B cell (primary cell): ENCODE data around the gene HOXA2. TPM values are rescaled to one million over a fixed set of nuclear protein-coding genes. Genes with fewer than 3 reads are reported as not detected.

Experiments
- ATAC-seq: fragments of 200-7000 bp; cut with Tn5 transposase; one replicate; pipeline ENCODE4 v1.10.0; 2021; ENCODE audit warnings: low read depth, mild to moderate bottlenecking, moderate number of reproducible peaks, moderate library complexity
- CTCF ChIA-PET: fragments of 350-600 bp; sonication (Branson Sonifier 250); formaldehyde crosslinking; loops from one replicate; lab custom pipeline; 2021; ENCODE audit warnings: antibody characterized with exemption, inconsistent platforms; lab: Charles Lee
- POLR2A ChIA-PET: fragments of 350-600 bp; sonication (Branson Sonifier 250); formaldehyde crosslinking; loops from one replicate; lab custom pipeline; 2021; ENCODE audit warnings: antibody characterized with exemption; lab: Charles Lee
- DNase-seq: peaks from one replicate; pipeline ENCODE4 v3.0.0; 2013
- H2AFZ ChIP-seq: 2 replicates; pipeline ENCODE4 v1.6.1; 2012; ENCODE audit warnings: mild to moderate bottlenecking, low read depth, low read length; ENCODE audit not compliant: insufficient read depth, poor library complexity, severe bottlenecking
- H3K27ac ChIP-seq, 2 donors: 1 replicate in 1 of 2; 2 replicates in 1 of 2; pipeline ENCODE4 v1.5.1; 2012 to 2013; ENCODE audit warnings: low read length in 2 of 2, mild to moderate bottlenecking in 2 of 2, moderate library complexity in 1 of 2
- H3K27me3 ChIP-seq, 4 experiments: fragments of 200-600 bp in 1 of 4; sonication (generic) in 1 of 4; replicated peaks in 1 of 4; 1 replicate in 2 of 4; 2 replicates in 2 of 4; pipeline versions ENCODE4 v1.6.1 to v1.7.0; 2013 to 2016; ENCODE audit warnings: low read length in 3 of 4, mild to moderate bottlenecking in 2 of 4, mixed read lengths in 1 of 4, moderate library complexity in 1 of 4; ENCODE audit not compliant: insufficient read depth in 4 of 4, control insufficient read depth in 3 of 4; ENCODE audit errors: control extremely low read depth in 1 of 4
- H3K36me3 ChIP-seq, 2 experiments: replicated peaks in 1 of 2; 1 replicate in 1 of 2; 2 replicates in 1 of 2; pipeline versions ENCODE4 v1.6.1 to v1.7.1; 2013; ENCODE audit warnings: low read length in 1 of 2; ENCODE audit not compliant: insufficient read depth in 2 of 2, control insufficient read depth in 1 of 2; ENCODE audit errors: control extremely low read depth in 1 of 2, extremely low read depth in 1 of 2
- H3K4me1 ChIP-seq, 2 donors: fragments of 200-600 bp in 1 of 2; sonication (generic) in 1 of 2; 1 replicate in 1 of 2; 2 replicates in 1 of 2; pipeline versions ENCODE4 v1.5.1 to v1.6.1; 2013 to 2017; ENCODE audit warnings: low read length in 2 of 2; ENCODE audit not compliant: control insufficient read depth in 2 of 2, insufficient read depth in 2 of 2
- H3K4me2 ChIP-seq: replicated peaks from 2 replicates; pipeline ENCODE3; 2012; ENCODE audit warnings: mild to moderate bottlenecking, low read depth, low read length; ENCODE audit not compliant: poor library complexity, severe bottlenecking
- H3K4me3 ChIP-seq, 5 experiments: fragments of 200-600 bp in 1 of 5; sonication (generic) in 1 of 5; 1 replicate in 3 of 5; 2 replicates in 2 of 5; pipeline versions ENCODE4 v1.5.1 to v1.7.0; 2011 to 2016; ENCODE audit warnings: low read length in 4 of 5, mild to moderate bottlenecking in 4 of 5, low read depth in 2 of 5, control low read depth in 1 of 5, moderate library complexity in 1 of 5; ENCODE audit not compliant: insufficient read depth in 1 of 5; ENCODE audit errors: control extremely low read depth in 1 of 5, extremely low read depth in 1 of 5
- H3K79me2 ChIP-seq: fragments of 200-600 bp; sonication (generic); one replicate; pipeline ENCODE4 v1.6.0; 2016; ENCODE audit warnings: low read length; ENCODE audit not compliant: control insufficient read depth, insufficient read depth
- H3K9ac ChIP-seq: fragments of 200-600 bp; sonication (generic); 2 replicates; pipeline ENCODE4 v1.6.1; 2017; ENCODE audit warnings: mild to moderate bottlenecking, low read length, moderate library complexity
- H3K9me3 ChIP-seq, 3 donors: one replicate each; pipeline versions ENCODE4 v1.6.1 to v1.7.1; 2013; ENCODE audit warnings: low read length in 2 of 3; ENCODE audit not compliant: control insufficient read depth in 2 of 3, insufficient read depth in 1 of 3; ENCODE audit errors: control extremely low read depth in 1 of 3
- H4K20me1 ChIP-seq: 2 replicates; pipeline ENCODE4 v1.6.0; 2012; ENCODE audit warnings: mild to moderate bottlenecking, low read length; ENCODE audit not compliant: insufficient read depth, control insufficient read depth, poor library complexity, severe bottlenecking
- H3K27ac Mint-ChIP-seq: one replicate; pipeline ENCODE4 v1.8.0; 2021; ENCODE audit warnings: mixed read lengths
- H3K27me3 Mint-ChIP-seq: one replicate; pipeline ENCODE4 v1.8.0; 2021; ENCODE audit warnings: mixed read lengths
- H3K4me1 Mint-ChIP-seq: one replicate; pipeline ENCODE4 v1.8.0; 2021; ENCODE audit warnings: mixed read lengths
- H3K4me3 Mint-ChIP-seq: one replicate; pipeline ENCODE4 v1.8.0; 2021; ENCODE audit warnings: mixed read lengths
- H3K9me3 Mint-ChIP-seq: one replicate; pipeline ENCODE4 v1.8.0; 2022; ENCODE audit warnings: mixed read lengths; ENCODE audit not compliant: insufficient read depth
- EZH2 ChIP-seq: IDR thresholded peaks from 2 replicates; pipeline ENCODE4 v1.6.1; 2012; ENCODE audit warnings: borderline replicate concordance, low read depth, mild to moderate bottlenecking, moderate library complexity, low read length; ENCODE audit not compliant: insufficient read depth, poor library complexity, severe bottlenecking
- WGBS: methylation state at CpG from one replicate; pipeline ENCODE4 v1.1.5; 2013; ENCODE audit warnings: missing lambda C conversion rate; ENCODE audit not compliant: insufficient coverage; 5-methylcytosine and 5-hydroxymethylcytosine counted together
- intact Hi-C: fragments of 100-400 bp; cut with micrococcal nuclease; formaldehyde crosslinking; loops from one replicate; pipeline ENCODE4 v1.10.0; 2022
- polyA plus RNA-seq: library from polyadenylated mRNA; depleted of rRNA; stranded (reverse); fragments of >200 nt; gene quantifications from 2 replicates; pipeline ENCODE4 v1.2.3, GENCODE V29; 2012
- total RNA-seq, 2 donors: library from RNA; stranded (reverse); fragments of 120-200 nt in 1 of 2; gene quantifications; 1 replicate in 1 of 2; 2 replicates in 1 of 2; pipeline versions ENCODE4 v1.2.3 to v1.2.4, GENCODE V29; 2013 to 2022
- TF ChIP-seq, protein P1 (sequence below): fragments of 200-600 bp; IDR thresholded peaks from one replicate; pipeline ENCODE4 v1.8.0; 2022; ENCODE audit warnings: antibody characterized with exemption, mild to moderate bottlenecking

Gene HOXA2
- total and polyA plus RNA-seq, 2 donors (not counting 1 experiment from before 2014, with no cell fraction given), result not detected

GRCh38 chr7:27112955-27113949 lies 10.8 kb upstream of the HOXA2 start:
- Mint-ChIP-seq H3K9me3 (no peaks in the 10 kb centered on the region), H3K4me3 (no peak overlapping the region), H3K27me3 (peaks cover 13% of the 10 kb centered on the region), H3K4me1 (no peaks in the 10 kb centered on the region), H3K27ac (no peak overlapping the region)
- CTCF ChIA-PET, result no interaction called here
- POLR2A ChIA-PET, result no interaction called here
- TF ChIP-seq, protein P1, sequence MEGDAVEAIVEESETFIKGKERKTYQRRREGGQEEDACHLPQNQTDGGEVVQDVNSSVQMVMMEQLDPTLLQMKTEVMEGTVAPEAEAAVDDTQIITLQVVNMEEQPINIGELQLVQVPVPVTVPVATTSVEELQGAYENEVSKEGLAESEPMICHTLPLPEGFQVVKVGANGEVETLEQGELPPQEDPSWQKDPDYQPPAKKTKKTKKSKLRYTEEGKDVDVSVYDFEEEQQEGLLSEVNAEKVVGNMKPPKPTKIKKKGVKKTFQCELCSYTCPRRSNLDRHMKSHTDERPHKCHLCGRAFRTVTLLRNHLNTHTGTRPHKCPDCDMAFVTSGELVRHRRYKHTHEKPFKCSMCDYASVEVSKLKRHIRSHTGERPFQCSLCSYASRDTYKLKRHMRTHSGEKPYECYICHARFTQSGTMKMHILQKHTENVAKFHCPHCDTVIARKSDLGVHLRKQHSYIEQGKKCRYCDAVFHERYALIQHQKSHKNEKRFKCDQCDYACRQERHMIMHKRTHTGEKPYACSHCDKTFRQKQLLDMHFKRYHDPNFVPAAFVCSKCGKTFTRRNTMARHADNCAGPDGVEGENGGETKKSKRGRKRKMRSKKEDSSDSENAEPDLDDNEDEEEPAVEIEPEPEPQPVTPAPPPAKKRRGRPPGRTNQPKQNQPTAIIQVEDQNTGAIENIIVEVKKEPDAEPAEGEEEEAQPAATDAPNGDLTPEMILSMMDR, result no peak
- no peak for TF ChIP-seq EZH2
- Histone ChIP-seq H3K9me3 (peaks cover 0 to 8% (median 0%) of the 10 kb centered on the region in 3 donors), H3K9ac (no peak overlapping the region), H3K4me2 (no peak overlapping the region), H3K36me3 (no peaks in the 10 kb centered on the region), H3K27me3 (peaks cover 0 to 7% (median 0%) of the 10 kb centered on the region in 4 experiments), H3K4me1 (no peaks in the 10 kb centered on the region), H2AFZ (no peak overlapping the region), H3K4me3 (no peak overlapping the region), H3K79me2 (no peaks in the 10 kb centered on the region), H3K27ac (no peak overlapping the region), H4K20me1 (no peaks in the 10 kb centered on the region)
- WGBS, result 95% methylated on average over 24 of the region's 57 CpGs
- DNase-seq (no peak), ATAC-seq (no peak)
- intact Hi-C loops, result no loop called here

GRCh38 chr7:27112361-27112760 lies 9.9 kb upstream of the HOXA2 start:
- no CpG with 5 or more reads among the region's 4 CpGs for WGBS
- POLR2A ChIA-PET, result no interaction called here
- ATAC-seq (no peak), DNase-seq (no peak)
- Mint-ChIP-seq H3K9me3 (no peaks in the 10 kb centered on the region), H3K4me3 (no peak overlapping the region), H3K27me3 (peaks cover 8% of the 10 kb centered on the region), H3K27ac (no peak overlapping the region), H3K4me1 (no peaks in the 10 kb centered on the region)
- Histone ChIP-seq H3K9ac (no peak overlapping the region), H3K36me3 (no peaks in the 10 kb centered on the region), H3K4me3 (no peak overlapping the region), H3K27me3 (peaks cover 0 to 6% (median 0%) of the 10 kb centered on the region in 4 experiments), H3K79me2 (no peaks in the 10 kb centered on the region), H3K9me3 (peaks cover 0 to 15% (median 0%) of the 10 kb centered on the region in 3 donors), H3K4me1 (no peaks in the 10 kb centered on the region), H3K4me2 (no peak overlapping the region), H4K20me1 (no peaks in the 10 kb centered on the region), H2AFZ (no peak overlapping the region), H3K27ac (no peak overlapping the region)
- intact Hi-C loops, result no loop called here
- no peak for TF ChIP-seq EZH2
- TF ChIP-seq, protein P1, result no peak
- CTCF ChIA-PET, result no interaction called here
